Endometrial microvascular endothelial cells (primary cell): Measurements from ENCODE around the gene COX5B. TPM values are rescaled to one million over a fixed set of nuclear protein-coding genes. Genes with fewer than 3 reads are reported as not detected.

Experiments used
- total RNA-seq: library from RNA; depleted of rRNA; stranded (reverse); fragments of >200 nt; gene quantifications from one replicate; pipeline ENCODE4 v1.2.3, GENCODE V29; 2015; ENCODE audit errors: inconsistent ontology term

Gene COX5B
- total RNA-seq, 1 donor from 2014 or later = 213 TPM

Other genes starting within 250 kb of the COX5B start
- 7.2 TPM for gene ANKRD36B, start 56.2 kb upstream of the COX5B start, total RNA-seq
- 66.4 TPM for gene ACTR1B, start 18.0 kb downstream of the COX5B start, total RNA-seq
- gene C2orf92, start 23.7 kb downstream of the COX5B start, total RNA-seq = not detected
- not detected for gene ZAP70, start 67.5 kb downstream of the COX5B start, total RNA-seq